Stimulated activated CD8-positive, alpha-beta memory T cell treated with anti-CD3 and anti-CD28 coated beads, Interleukin-15, amount 100 ng/mL, for 4 hours (primary cell): ENCODE measurements around the gene BCL11B.

Experiments used
- DNase-seq, 2 donors: peaks; one replicate each; pipeline ENCODE4 v3.0.0-alpha.2; 2020; ENCODE audit warnings: low read depth in 2 of 2

BCL11B gene

DNA sequence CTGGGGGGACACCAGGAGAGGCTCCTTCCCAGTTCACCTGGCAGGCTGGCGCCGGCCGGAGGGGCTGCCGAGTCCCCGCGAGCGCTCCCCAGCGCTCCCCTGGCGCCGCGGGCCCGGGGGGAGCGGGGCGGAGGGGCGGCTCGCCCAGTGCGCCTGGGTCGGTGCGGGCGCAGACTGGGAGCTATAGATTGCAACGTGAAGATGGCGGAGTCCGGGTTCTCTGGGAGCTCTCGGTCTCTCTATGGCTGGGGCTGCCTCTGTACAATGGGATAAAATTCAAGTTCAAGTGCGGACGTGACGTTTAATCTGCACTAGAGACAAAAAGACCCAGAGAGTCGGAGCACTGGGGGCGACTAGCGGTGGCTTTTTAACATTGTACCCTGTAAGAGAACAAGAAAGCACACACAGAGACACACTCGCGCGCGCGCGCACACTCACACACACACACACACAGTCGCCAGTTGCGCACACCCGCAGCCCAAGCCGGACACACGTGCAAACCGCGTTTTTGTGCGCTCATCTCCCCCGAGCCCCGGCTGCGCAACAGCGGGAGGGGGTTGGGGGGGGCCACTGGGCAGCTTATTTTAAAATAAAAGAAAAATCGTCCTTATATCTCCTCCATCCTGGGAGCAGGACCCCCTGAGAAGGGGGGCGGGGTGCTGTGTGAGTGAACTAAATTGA is at the start of gene BCL11B:
Gene BCL11B, minus strand, starts transcription at position 247 of the 681 bp plus-strand sequence. CDS start 979 bp downstream, outside the sequence.
- peak; percentile 68 to 84 for DNase-seq

DNA sequence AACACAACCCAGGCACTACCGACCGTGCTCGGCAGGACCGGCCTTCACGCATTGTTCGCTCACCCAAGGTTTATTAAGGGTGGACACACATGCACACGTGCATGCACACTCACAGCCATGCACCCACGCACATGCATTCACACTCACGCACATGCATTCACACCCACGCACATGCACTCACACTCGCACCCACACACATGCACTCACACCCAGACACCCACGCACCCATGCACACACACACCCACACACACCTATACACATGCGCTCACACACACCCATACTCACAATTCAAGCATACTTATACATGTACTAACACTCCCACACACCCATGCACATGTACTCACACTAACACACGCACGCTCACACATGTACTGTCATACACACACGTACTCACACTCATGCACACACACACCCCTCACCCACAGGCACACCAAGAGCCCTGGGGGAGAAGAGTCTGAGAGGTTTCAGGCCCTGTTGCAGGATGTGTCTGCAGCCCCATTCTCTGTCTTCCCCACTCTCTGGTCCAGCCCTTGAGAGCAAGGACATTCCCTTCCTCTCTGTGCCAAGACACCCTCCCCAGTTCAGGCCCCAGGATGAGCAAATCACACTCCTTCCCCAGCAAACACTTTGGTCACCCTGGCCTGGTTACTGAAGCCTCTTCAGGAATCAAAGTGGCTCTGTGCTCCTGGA is 49.4 kb upstream of the BCL11B start:
- DNase-seq: no peak

DNA sequence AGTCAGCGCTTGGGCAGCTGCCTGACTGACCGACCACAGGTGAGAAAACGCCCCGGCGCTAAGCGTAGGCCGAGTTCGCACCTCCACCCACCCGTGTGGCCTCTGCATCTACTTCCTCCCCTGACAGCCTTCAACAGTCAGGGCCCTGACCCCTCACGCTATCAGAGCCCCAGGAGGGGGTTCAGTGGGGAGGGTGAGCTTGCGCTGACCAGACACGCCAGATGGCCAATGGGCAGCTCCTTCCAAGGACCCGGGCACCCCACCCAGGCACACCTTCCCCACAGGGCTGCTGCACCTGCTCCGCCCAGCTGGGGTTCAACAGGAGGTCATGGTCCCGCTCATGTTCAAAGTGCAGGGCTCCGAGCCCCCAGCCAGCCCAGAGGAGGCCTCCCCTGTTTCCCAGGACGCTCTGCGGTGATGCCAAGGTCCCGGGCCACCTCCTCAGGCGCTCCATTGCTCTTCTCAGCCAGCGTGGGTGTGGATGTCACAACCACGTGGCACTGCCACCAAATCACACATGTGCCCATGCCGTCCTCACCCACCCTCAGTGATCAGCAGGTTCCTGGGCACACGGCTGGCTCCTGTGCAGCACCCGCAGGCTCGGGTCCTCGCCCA is 48.7 kb upstream of the BCL11B start:
- no peak for DNase-seq

DNA sequence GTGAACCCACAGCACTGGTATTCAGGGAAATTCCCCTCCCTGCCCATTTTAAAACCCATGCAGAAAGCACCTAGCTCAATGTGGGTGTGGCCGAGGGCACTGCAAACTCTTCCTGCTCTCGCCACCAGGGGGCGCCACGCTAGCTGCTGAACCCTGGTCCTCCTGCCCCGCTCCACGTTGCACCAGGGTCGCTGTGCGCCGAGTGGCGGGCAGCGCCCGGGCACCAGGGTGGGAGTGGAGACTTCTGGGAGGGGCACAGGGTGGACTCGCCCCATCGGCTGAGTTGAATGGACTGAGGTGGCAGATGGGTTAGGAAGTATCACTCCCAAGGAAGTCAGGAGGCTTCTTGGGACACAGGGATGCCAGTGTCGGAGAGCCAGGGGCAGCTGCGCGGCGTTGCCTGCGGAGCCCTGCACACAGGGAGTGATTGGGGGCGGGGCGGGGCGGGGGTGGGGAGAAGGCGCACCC is 48.1 kb upstream of the BCL11B start:
- DNase-seq: peak; percentile 25 to 39

DNA sequence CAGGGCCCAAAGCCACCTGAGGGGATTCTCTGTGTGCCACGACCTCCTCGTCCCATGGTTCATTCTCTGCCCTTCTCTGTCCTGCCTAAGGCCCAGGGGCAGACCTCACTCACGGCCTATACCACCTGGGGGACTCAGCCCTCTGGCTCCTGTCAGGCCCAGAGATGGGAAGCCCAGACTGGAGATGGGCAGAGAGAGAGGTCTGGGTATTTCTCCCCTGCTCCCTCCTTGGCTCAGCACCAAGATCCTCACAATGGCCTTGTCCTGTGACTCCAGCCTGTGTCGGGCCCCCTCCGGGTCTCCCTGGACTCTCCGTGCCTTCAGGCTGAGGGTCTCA is 46.9 kb upstream of the BCL11B start:
- DNase-seq: no peak

DNA sequence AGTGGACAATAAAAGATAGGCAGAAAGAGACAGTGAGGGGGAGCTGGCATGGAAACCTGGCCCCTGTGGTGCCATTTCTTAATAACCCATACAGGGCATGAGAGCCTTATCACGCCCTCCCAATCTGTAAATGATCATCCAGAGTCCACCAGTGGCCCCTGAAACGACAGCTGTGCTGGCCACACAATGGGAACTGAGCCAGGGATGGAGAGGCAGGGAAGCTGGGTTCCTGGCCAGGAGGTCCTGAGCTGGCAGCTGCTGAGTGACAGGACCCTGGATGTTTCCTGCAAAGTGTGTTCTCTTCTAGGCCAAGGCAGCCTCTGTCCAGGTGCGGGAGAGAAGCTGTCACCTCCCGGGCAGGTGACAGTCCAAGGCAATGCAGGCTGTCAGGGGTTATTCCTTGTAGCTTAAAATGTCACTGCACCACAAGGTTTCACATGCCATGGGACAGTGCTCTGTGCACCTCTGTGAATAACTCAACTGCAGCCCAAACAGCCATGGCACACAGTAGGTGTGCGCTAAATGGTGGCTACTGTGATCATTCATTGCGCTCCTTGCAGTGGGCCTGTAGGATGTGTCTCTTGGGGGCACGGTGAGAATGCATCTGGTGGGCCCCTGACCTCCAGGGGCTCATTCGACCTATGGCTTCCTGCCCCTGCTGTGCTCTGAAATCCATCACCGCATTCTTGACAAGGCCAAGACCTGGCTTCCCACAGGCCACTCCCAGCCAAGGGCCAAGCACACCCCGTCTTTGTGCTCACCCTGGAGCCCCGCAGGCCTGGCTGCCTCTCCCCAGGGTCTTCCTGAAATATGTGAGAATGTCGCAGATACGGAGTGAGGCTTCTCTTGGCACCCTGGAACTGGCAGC is 46.3 kb upstream of the BCL11B start:
- no peak for DNase-seq

DNA sequence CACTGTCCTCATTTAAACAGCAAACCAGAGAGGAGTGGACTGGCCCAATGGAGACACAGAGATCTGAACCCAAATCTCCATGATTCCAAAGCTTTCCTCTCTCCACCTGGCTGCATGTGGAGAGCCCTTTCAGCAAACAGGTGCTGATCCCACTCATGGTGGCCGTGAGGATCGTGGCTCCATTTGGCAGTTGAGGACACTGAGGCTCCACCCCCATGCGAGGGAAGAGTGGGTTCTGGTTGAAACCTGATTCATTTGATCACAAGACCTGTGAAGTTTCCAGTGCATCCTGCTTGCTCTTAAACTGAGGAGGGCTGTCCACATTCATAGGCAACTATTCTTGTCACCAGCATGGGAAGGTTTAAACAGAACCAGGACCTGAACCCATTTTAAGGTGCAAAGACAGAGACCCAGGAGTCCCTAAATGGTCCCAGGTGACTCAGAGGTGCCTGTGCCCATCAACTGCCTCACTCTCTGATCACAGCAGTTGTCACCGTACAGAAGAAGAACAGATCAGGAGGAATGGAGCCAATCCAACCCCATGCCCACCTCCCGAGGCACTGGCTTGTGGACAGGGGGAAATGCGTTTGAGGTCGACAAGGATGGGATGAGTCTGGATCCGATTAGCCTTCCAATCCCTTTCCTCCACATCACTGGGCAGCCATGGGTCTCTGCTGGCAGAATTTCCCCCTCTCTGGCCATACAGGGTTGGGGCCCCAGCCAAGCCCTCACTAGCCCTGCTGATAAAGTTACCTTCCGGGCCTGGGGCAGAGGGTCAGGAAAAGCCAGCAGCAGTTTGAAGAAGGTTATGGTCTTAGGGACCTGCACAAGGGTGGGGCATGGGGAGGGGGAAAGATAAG is 45.5 kb upstream of the BCL11B start:
- DNase-seq: no peak

DNA sequence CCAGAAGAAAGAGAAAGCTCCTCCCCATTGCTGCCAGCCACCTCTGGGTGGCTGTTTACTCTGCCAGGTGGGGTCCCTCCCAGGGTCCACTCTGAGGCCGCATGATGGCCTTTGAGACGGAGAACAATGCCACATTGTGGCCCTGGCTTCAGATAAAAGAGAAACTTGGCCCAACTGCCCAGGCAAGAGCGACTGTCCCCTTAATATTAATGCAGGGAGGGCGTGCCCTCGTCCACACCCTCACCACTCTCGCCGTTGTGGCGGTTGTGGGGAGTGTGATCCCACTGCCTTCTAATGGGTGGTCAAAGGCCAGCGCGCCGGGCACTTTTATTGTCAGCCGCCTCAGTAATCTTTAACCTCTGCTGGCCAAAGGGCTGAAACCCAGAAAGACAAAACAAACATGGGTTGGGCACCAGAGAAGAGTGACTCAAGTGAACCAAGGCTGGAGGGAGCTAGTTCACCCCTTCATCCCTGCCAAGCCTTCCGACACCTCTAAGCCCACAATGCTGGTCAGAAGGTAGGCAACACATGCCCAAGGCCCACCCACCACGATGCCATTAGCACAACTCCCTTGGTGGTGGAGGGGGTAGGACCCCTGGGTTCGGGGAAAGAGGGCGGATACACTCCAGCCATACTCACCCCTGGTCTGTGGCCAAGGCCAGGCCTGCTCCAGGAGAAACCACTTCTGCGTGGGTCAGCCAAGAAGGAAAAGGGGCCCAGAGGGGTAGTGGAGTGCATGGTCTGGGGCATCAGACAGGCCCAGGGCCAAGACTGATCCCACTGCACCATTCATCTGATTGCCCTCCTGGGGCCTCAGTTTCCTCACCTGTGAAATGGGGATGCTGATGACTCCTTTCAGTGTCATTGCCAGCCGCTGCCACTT is 44.5 kb upstream of the BCL11B start:
- DNase-seq: no peak

DNA sequence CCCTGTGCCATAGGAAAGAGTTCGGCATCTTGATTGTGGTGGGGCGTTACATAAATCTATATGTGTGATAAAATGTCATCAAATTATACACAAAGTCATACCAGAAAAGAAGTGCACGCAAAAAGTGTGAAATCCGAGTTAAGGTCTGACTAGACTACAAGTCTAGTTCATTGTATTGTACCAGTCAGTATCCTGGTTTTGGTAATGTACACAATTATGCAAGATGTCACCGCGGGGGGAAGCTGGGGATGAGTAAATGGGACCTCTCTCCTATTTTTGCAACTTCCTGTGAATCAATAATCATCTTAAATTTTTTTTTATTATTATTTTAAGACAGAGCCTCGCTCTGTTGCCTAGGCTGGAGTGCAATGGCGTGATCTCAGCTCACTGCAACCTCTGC is 43.2 kb upstream of the BCL11B start:
- no peak for DNase-seq

DNA sequence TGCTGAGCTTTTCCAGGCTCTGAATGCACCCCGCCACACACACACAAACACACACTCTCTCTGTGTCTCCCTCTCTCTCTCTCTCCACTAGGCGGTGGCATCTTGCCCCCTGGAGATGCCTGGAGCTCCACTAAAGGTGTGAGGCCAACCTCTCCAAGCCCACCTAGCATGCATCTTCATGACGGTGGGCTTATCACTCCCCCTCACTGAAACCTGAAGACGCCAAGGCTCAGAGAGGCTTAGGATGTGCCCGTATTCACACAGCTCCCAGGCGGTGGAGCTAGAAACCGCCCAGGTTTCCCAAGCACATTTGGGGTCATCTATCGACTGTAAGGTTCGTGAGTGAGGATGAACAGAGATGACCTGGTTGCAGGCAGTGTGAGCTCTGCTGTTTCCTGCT is 42.6 kb upstream of the BCL11B start:
- DNase-seq: no peak

DNA sequence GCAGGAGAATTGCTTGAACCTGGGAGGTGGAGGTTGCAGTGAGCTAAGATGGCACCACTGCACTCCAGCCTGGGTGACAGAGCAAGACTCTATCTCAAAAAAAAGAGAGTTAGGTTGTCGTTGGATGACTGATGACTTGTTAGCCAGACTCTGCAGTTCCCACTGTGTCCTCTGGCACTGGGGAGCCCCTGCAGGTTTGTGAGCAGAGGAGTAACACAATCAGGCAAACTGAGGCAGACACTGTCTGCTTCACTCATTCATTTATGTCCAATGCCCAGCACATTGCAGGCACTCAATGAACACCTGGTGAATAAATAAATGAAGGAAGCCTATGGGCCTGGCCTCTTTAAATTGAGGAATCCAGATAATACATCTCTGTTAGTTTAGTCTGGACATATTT is 41.2 kb upstream of the BCL11B start:
- no peak for DNase-seq

DNA sequence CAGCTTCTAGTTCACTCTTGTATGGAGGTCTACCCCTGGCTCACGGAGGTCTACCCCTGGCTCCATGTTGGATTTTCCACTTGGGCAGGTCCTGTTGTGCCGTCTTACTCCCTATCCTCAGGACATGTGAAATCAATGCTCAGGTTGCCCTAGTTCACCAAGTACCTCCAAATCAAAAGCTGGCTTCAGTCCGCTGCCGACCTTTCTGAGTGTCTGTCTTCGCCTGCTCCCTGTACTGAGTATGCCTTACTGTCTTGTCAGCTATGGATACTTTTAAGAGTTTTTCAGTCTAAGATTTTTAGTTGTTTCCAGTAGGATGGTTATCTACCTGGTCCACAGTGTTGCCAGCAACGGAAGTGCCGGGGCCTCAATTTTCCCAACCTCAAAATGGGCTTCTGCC is 40.1 kb upstream of the BCL11B start:
- DNase-seq: no peak

DNA sequence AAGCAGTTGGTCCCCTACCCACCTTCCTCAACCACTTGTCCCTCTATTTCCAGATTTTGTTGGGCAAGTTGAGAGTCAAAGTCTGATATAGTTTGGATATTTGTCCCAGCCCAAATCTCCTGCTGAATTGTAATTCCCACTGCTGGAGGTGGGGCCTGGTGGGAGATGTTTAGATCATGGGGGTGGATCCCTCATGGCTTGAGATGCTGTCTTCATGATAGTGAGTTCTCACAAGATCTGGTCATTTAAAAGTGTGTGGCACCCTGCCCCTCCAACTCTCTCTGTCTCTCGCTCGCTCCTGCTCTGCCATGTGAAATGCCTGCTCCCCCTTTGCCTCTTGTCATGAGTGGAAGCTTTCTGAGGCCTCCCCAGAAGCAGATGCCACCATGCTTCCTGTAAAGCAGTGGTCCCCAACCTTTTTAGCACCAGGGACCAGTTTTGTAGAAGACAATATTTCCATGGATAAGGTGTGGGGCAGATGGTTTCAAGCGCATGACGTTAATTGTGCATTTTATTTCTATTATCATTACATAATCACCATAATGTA is 37.3 kb upstream of the BCL11B start:
- no peak for DNase-seq

DNA sequence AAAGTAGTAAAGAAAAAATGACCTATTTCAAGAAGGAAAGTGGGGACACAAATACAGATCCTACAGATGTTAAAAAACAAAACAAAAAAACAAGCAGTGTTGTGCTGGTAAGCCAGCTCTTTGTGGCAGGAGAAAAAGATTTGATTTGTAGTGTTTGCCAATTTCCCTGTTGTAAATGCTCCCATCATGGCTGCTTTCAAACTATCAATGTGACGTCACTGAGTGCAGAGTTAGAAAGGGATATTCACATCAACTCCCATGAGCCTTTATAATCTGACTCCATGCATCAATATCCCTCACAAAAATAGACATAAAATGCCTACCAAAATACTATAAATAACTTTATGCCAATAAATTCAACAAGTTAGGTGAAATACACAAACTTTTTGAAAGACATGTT is 32.2 kb upstream of the BCL11B start:
- DNase-seq: no peak

DNA sequence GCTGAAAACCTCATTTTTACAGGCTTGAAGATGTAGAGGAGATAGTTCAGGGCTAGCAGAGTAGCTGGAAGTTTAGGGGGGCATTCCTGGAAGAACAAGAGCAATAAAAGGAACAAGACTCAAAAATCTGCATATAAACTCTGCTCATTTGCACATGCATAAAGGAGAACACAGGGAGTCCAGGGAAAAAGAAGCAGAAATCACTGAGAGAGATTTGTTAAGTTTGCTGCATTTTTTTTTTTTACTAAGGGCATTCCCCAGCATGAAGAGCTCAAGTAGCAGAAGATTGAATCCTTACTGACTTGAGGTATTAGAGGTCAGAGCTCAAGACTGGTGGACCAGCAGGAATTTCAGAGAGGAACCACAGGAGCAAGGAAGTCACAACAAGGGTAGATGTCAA is 28.2 kb upstream of the BCL11B start:
- no peak for DNase-seq

DNA sequence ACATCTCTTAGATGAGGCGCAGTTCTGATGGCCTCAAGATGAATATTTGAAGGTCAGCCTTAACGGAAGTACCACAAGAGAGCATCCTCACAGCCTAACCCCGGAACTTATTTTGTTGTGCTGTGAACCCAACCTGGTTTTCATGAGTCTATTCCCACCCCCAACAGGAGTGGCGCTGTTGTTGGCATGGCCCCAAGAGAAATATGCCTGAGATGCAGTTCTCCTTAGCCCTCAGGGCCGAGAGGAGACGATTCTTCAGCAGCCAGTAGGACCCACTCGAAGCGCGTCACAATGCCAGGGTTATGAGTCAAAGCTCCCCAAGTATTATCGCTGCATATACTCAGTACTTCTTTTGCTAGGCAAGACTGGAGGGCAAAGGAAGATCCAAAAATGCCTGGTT is 24.5 kb upstream of the BCL11B start:
- no peak for DNase-seq

DNA sequence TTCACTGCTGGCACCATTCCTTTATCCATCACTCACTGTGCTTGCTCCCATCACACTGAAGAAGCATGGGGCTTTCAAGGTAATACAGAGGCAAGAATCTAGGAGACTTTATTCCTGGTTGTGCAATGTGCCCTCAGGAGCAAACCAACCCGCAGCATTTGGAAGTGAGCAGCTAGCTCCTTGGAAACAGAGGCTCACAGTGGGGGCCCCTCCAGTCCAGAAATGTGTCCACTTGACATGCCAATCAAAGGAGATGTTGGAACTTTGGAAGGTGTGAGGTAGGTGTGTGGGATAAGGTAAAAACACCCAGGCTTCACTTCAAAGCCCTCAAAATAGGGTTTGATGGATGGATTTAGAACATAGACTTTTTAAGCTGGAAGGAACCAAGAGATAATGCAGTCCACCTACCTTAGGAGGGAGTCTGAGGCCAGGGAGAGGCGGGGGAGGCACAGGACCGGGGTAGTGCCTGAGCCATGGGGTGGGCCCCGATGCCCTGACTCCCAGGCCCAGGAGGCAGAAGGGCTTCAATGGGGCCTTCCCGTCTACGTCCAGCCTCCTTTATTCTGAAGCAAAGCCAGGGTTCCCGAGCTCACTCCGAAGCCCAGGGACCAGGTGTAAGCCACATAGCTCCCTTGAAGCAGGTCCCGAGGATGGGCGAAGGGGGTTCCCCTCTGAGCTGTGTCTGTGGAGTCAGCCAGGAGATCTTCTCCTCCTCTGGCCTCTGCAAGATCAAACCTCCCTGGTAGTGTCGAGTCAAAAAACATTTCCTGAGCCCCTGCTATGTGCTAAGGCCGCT is 17.6 kb upstream of the BCL11B start:
- DNase-seq: no peak

DNA sequence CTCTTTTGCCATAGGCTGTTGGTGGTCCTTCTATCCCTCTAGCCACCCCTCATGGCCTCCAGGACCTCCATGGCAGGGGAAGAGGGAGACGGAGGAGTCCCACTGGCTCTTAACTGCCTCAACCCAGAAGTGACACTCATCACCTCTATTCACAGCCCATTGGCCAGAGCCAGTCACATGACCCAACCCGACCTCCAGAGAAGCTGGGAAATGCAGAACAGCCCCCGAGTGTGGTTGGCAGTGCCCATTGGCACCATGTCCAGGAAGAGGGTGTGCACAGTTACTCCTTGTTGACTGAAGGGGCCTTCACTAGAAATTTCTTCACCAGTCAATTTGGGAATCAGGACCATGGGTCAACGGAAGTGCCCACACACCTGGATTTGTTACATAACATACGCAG is 17.0 kb upstream of the BCL11B start:
- no peak for DNase-seq

DNA sequence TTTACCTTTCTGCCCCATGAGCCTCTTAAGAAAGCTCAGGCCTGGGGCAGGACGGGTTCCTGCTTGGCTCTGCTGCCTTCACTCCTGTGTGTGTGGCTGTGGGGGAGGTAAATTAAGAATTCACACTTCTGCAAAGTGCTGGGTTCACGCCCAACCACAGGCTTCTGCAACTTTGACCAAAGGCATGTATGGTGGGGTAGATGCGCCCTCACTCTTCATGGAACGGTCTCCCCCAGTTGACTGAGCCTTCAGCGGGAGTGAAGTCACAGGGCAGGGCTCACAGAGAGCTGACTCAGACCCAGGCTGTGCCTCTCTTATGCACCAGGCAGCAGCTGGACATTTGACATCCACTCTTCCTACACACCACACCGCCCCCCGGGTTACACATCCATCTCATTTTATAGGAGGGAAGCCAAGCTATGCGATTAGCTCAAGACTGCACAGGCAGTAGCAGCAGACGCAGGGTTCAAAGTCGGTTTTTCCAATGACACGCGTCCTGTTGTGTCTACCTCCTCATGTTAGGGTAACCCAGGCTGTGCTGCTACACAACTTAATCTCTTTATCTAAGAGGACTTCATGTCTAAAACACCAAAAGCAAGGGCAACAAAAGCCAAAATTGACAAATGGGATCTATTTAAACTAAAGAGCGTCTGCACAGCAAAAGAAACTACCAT is 15.4 kb upstream of the BCL11B start:
- DNase-seq: no peak
